Measurements from ENCODE around the gene FBXO33. TPM values are rescaled to one million over a fixed set of nuclear protein-coding genes. Genes with fewer than 3 reads are reported as not detected.

The FBXO33 gene
- total and polyA plus RNA-seq, 8 donors, result 3.4 to 30.1 (median 6.9) TPM

DNA sequence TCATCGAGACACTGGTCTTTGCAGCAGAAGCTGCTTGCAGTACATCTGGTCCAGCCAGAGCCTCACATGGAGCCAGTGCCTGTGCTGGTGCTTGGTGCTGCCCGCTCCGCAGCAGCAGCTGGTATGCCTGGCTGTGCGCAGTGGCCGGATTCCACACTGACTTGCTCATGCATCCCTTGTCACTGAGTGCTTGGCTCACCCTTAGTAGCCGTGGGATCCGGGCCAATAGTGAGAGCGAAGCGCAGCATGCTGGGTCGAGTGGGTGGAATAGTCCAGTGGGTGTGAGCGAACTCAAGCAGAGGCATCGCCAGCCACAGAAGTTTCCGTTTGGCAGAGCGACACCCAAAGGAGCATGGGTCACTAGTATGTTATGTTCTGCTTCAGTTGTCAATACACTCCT lies 10.1 kb upstream of the FBXO33 start:
- intact Hi-C loops (cut with DNase I; ENCODE audit: low total_unique reads), result no loop called here
- TF ChIP-seq EP300 (IDR thresholded peaks at IDR 0.05) (no peak), POLR2A (IDR thresholded peaks at IDR 0.05) (no peak), POLR2AphosphoS5 (IDR thresholded peaks at IDR 0.05) (no peak)
- TF ChIP-seq, protein P1, sequence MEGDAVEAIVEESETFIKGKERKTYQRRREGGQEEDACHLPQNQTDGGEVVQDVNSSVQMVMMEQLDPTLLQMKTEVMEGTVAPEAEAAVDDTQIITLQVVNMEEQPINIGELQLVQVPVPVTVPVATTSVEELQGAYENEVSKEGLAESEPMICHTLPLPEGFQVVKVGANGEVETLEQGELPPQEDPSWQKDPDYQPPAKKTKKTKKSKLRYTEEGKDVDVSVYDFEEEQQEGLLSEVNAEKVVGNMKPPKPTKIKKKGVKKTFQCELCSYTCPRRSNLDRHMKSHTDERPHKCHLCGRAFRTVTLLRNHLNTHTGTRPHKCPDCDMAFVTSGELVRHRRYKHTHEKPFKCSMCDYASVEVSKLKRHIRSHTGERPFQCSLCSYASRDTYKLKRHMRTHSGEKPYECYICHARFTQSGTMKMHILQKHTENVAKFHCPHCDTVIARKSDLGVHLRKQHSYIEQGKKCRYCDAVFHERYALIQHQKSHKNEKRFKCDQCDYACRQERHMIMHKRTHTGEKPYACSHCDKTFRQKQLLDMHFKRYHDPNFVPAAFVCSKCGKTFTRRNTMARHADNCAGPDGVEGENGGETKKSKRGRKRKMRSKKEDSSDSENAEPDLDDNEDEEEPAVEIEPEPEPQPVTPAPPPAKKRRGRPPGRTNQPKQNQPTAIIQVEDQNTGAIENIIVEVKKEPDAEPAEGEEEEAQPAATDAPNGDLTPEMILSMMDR (IDR thresholded peaks at IDR 0.05), result no peak
- Histone ChIP-seq H3K27me3 (no peaks in the 10 kb centered on the region), H3K27ac (no peak overlapping the region), H3K4me3 (no peak overlapping the region), H3K36me3 (no peaks in the 10 kb centered on the region), H3K9me3 (peaks cover 0 to 10% (median 0%) of the 10 kb centered on the region in 4 donors), H3K4me1 (no peaks in the 10 kb centered on the region)
- no peak for DNase-seq
- WGBS, 5 donors, result 92 to 96% (median 95%) methylated on average over 14 of the region's 14 CpGs

DNA sequence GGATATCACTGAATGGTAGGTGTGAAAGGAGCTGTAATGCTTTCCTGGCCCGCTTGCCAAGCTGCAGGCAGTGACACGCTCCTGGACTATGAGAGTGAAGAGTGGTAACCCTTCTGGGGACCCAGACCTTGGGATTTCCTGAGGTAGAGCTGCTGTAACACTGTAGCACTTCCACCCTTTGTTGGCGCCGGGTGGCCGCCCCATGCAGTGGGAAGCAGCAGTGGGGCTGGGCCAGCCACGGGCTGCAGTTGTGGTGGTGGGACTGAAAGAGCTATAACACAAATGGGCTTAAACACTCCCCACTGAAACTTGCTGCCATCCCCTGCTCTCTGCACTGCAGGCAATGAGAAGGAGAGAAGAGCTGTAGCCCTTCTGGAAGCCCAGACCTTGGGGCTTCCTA lies 9.6 kb upstream of the FBXO33 start:
- Histone ChIP-seq H3K4me1 (no peaks in the 10 kb centered on the region), H3K4me3 (no peak overlapping the region), H3K9me3 (peaks cover 0 to 10% (median 0%) of the 10 kb centered on the region in 4 donors), H3K36me3 (no peaks in the 10 kb centered on the region), H3K27ac (no peak overlapping the region), H3K27me3 (no peaks in the 10 kb centered on the region)
- no peak for DNase-seq
- TF ChIP-seq, protein P1 (IDR thresholded peaks at IDR 0.05), result no peak
- TF ChIP-seq EP300 (IDR thresholded peaks at IDR 0.05), result no peak
- no peak for TF ChIP-seq POLR2A (IDR thresholded peaks at IDR 0.05)
- TF ChIP-seq POLR2AphosphoS5 (IDR thresholded peaks at IDR 0.05), result no peak
- WGBS, 5 donors, result 81 to 98% (median 94%) methylated on average over 6 of the region's 6 CpGs
- intact Hi-C loops (cut with DNase I; ENCODE audit: low total_unique reads), result no loop called here

DNA sequence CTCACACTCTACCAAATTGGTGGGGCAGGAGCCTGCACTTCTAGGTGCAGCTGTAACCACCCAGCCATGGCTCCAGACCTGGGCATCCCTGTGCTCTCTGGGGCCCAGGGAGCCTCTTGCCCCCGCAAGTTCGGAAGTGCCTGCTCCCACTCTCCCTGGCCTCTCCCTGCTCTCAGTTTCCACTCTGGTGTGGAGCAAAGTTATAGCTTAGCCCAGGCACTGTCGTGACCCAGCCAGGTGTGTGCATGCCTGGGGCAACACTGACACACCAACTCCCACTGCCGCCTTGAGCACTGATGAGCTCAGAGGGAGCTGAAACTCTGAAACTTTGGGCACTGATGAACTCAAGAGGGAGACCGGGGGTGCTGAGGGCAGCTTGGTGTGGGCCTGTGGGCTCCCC lies 8.7 kb upstream of the FBXO33 start:
- TF ChIP-seq POLR2AphosphoS5 (IDR thresholded peaks at IDR 0.05) (no peak), POLR2A (IDR thresholded peaks at IDR 0.05) (no peak), EP300 (IDR thresholded peaks at IDR 0.05) (no peak)
- TF ChIP-seq, protein P1 (IDR thresholded peaks at IDR 0.05), result no peak
- no peaks in the 10 kb centered on the region for H3K36me3 ChIP-seq
- H3K27ac ChIP-seq, result no peak overlapping the region
- no peaks in the 10 kb centered on the region for H3K27me3 ChIP-seq
- peaks cover 0 to 10% (median 0%) of the 10 kb centered on the region in 4 donors for H3K9me3 ChIP-seq
- intact Hi-C loops (cut with DNase I; ENCODE audit: low total_unique reads), result no loop called here
- WGBS, 5 donors, result 76 to 100% (median 97%) methylated on average over 4 to 5 of the region's 5 CpGs
- H3K4me3 ChIP-seq, result no peak overlapping the region
- DNase-seq, result no peak
- no peaks in the 10 kb centered on the region for H3K4me1 ChIP-seq

DNA sequence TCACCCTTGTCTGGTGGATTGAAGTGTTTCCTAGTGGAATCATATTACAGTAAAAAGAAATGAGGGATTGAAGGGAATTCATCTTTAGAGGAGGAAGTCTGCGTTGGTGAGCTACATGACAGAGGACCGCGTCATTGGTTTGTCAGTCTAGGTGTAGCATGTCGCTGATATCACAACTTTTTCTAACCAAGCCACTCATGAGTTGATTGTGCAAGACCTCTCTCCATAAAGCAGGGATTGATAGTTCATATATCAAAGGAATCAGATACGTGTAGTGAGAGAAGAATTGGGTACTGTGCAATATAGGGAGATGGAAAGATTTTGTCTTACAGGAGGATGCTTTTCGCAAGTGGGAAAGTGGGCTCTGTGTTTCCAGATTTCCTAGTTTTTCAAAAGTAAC lies 3.0 kb upstream of the FBXO33 start:
- no peak overlapping the region for H3K27ac ChIP-seq
- intact Hi-C loops (cut with DNase I; ENCODE audit: low total_unique reads), result no loop called here
- no peaks in the 10 kb centered on the region for H3K27me3 ChIP-seq
- DNase-seq, result no peak
- whole genome bisulfite sequencing, 5 donors, result 76 to 96% (median 87%) methylated on average over 6 of the region's 6 CpGs
- no peak overlapping the region for H3K4me3 ChIP-seq
- no peak for TF ChIP-seq EP300 (IDR thresholded peaks at IDR 0.05)
- no peak for TF ChIP-seq POLR2AphosphoS5 (IDR thresholded peaks at IDR 0.05)
- TF ChIP-seq, protein P1 (IDR thresholded peaks at IDR 0.05), result no peak
- TF ChIP-seq POLR2A (IDR thresholded peaks at IDR 0.05), result no peak
- H3K9me3 ChIP-seq, result no peaks in the 10 kb centered on the region
- peaks cover 8 to 21% (median 17%) of the 10 kb centered on the region in 4 donors for H3K4me1 ChIP-seq
- no peaks in the 10 kb centered on the region for H3K36me3 ChIP-seq
